PC-3 (cell line): ENCODE data around the gene MEX3B.

Experiments used
- EZH2 ChIP-seq: fragments of 300-600 bp; sonication (generic); IDR thresholded peaks from one replicate; pipeline ENCODE4 v1.6.1; 2017; ENCODE audit warnings: antibody characterized with exemption, mild to moderate bottlenecking, low read length; ENCODE audit not compliant: unreplicated experiment
- EZH2phosphoT487 ChIP-seq: fragments of 300-600 bp; sonication (generic); IDR thresholded peaks from 2 replicates; pipeline ENCODE4 v1.6.1; 2018; ENCODE audit warnings: mild to moderate bottlenecking, antibody characterized with exemption, low read length, borderline replicate concordance
- TF ChIP-seq, protein P1 (sequence below): fragments of 300-600 bp; sonication (generic); conservative IDR thresholded peaks from 2 replicates; pipeline ENCODE4 v1.5.1; 2017; ENCODE audit warnings: antibody characterized with exemption, low read depth, mild to moderate bottlenecking, low read length

DNA sequence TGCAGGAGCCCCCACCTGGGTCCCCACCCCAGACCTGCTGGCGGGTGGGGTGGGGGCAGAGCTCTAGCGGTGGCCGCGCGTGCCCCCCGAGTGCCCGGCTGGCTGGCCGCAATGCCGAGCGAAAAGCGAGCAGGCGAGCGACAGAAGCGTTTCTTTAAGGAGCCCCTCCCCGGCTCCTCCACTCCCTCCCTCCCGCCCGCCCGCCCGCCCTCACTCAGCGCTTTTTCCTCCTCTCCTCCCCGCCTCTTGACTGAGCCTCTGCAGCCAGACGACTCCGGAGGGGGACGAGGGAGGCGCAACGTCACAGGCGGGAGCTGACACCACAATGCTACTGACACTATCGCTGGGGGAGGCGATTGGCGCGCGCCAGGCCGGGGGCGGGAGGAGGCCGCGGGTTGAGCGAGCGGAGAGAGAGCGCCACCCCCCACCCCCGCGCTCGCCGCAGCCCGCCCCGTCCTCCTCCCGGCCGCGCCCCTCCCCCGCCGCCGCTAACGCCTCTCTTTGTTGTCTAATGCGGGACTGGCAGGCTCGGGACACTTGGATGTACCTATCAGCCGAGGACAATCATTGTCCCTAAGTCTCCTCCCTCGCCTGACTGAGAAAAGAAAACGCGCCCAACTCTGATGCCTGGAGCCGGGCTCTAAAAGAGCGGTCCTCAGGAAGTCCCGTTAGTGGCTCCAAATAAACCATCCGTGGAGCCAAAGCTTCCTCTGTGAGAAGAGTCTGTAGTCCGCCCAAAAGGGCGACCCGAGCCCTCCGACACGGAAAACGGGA lies at the start of gene MEX3B:
- TF ChIP-seq EZH2phosphoT487, result no peak
- TF ChIP-seq, protein P1, sequence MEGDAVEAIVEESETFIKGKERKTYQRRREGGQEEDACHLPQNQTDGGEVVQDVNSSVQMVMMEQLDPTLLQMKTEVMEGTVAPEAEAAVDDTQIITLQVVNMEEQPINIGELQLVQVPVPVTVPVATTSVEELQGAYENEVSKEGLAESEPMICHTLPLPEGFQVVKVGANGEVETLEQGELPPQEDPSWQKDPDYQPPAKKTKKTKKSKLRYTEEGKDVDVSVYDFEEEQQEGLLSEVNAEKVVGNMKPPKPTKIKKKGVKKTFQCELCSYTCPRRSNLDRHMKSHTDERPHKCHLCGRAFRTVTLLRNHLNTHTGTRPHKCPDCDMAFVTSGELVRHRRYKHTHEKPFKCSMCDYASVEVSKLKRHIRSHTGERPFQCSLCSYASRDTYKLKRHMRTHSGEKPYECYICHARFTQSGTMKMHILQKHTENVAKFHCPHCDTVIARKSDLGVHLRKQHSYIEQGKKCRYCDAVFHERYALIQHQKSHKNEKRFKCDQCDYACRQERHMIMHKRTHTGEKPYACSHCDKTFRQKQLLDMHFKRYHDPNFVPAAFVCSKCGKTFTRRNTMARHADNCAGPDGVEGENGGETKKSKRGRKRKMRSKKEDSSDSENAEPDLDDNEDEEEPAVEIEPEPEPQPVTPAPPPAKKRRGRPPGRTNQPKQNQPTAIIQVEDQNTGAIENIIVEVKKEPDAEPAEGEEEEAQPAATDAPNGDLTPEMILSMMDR, result no peak
- TF ChIP-seq EZH2, result no peak
